ENCODE results near the gene AHNAK. TPM values are rescaled to one million over a fixed set of nuclear protein-coding genes. Genes with fewer than 3 reads are reported as not detected.

AHNAK gene
- total RNA-seq, 1 experiment from 2014 or later, result 188 TPM

- no peak for DNase-seq (ENCODE audit: low read depth)
- in situ Hi-C loops (cut with HindIII; ENCODE audit: low pct_unique_long_range_greater_than_20kb, low sequenced_read_pairs), result no loop called here
Measured at GRCh38 chr11:62404435-62404834, 142.2 kb downstream of the AHNAK start.

- DNase-seq (ENCODE audit: low read depth), result no peak
- in situ Hi-C loops (cut with HindIII; ENCODE audit: low pct_unique_long_range_greater_than_20kb, low sequenced_read_pairs), result no loop called here
Measured at GRCh38 chr11:62402960-62403730, 143.5 kb downstream of the AHNAK start.

GRCh38 chr11:62402226-62402959 is 144.2 kb downstream of the AHNAK start:
- in situ Hi-C loops (cut with HindIII; ENCODE audit: low pct_unique_long_range_greater_than_20kb, low sequenced_read_pairs), result no loop called here
- DNase-seq (ENCODE audit: low read depth), result no peak

GRCh38 chr11:62401811-62402210 is 144.8 kb downstream of the AHNAK start:
- no peak for DNase-seq (ENCODE audit: low read depth)
- in situ Hi-C loops (cut with HindIII; ENCODE audit: low pct_unique_long_range_greater_than_20kb, low sequenced_read_pairs), result no loop called here

GRCh38 chr11:62401356-62401755 is 145.2 kb downstream of the AHNAK start:
- no peak for DNase-seq (ENCODE audit: low read depth)
- in situ Hi-C loops (cut with HindIII; ENCODE audit: low pct_unique_long_range_greater_than_20kb, low sequenced_read_pairs), result no loop called here

- in situ Hi-C loops (cut with HindIII; ENCODE audit: low pct_unique_long_range_greater_than_20kb, low sequenced_read_pairs), result no loop called here
- DNase-seq (ENCODE audit: low read depth), result peak; percentile 21
Measured at GRCh38 chr11:62400760-62401159, 145.8 kb downstream of the AHNAK start.

GRCh38 chr11:62400281-62400680 is 146.3 kb downstream of the AHNAK start:
- in situ Hi-C loops (cut with HindIII; ENCODE audit: low pct_unique_long_range_greater_than_20kb, low sequenced_read_pairs), result no loop called here
- DNase-seq (ENCODE audit: low read depth), result no peak

GRCh38 chr11:62399878-62400266 is 146.7 kb downstream of the AHNAK start:
- in situ Hi-C loops (cut with HindIII; ENCODE audit: low pct_unique_long_range_greater_than_20kb, low sequenced_read_pairs), result no loop called here
- no peak for DNase-seq (ENCODE audit: low read depth)

- in situ Hi-C loops (cut with HindIII; ENCODE audit: low pct_unique_long_range_greater_than_20kb, low sequenced_read_pairs), result no loop called here
- no peak for DNase-seq (ENCODE audit: low read depth)
Measured at GRCh38 chr11:62399172-62399877, 147.3 kb downstream of the AHNAK start.

- DNase-seq (ENCODE audit: low read depth), result peak; percentile 83
- in situ Hi-C loops (cut with HindIII; ENCODE audit: low pct_unique_long_range_greater_than_20kb, low sequenced_read_pairs), result no loop called here
Measured at GRCh38 chr11:62398011-62398994, 148.3 kb downstream of the AHNAK start.

GRCh38 chr11:62395885-62396551 is 150.6 kb downstream of the AHNAK start:
- DNase-seq (ENCODE audit: low read depth), result no peak
- in situ Hi-C loops (cut with HindIII; ENCODE audit: low pct_unique_long_range_greater_than_20kb, low sequenced_read_pairs), result no loop called here

- peak; percentile 81 for DNase-seq (ENCODE audit: low read depth)
- in situ Hi-C loops (cut with HindIII; ENCODE audit: low pct_unique_long_range_greater_than_20kb, low sequenced_read_pairs), result no loop called here
Measured at GRCh38 chr11:62394825-62395538, 151.6 kb downstream of the AHNAK start.

- no peak for DNase-seq (ENCODE audit: low read depth)
- in situ Hi-C loops (cut with HindIII; ENCODE audit: low pct_unique_long_range_greater_than_20kb, low sequenced_read_pairs), result no loop called here
Measured at GRCh38 chr11:62393735-62394134, 152.9 kb downstream of the AHNAK start.

- DNase-seq (ENCODE audit: low read depth), result peak; percentile 54
- in situ Hi-C loops (cut with HindIII; ENCODE audit: low pct_unique_long_range_greater_than_20kb, low sequenced_read_pairs), result no loop called here
Measured at GRCh38 chr11:62393061-62393611, 153.5 kb downstream of the AHNAK start.

- in situ Hi-C loops (cut with HindIII; ENCODE audit: low pct_unique_long_range_greater_than_20kb, low sequenced_read_pairs), result no loop called here
- no peak for DNase-seq (ENCODE audit: low read depth)
Measured at GRCh38 chr11:62392506-62392905, 154.1 kb downstream of the AHNAK start.

GRCh38 chr11:62391642-62392425 is 154.8 kb downstream of the AHNAK start:
- DNase-seq (ENCODE audit: low read depth), result no peak
- in situ Hi-C loops (cut with HindIII; ENCODE audit: low pct_unique_long_range_greater_than_20kb, low sequenced_read_pairs), result no loop called here

All from Caki2 (cell line).